Lung (tissue), 12 donors: Measurements from ENCODE around the gene AHDC1. TPM values are rescaled to one million over a fixed set of nuclear protein-coding genes. Genes with fewer than 3 reads are reported as not detected.

Source experiments
- ATAC-seq: fragments of 200-7000 bp; cut with Tn5 transposase; one replicate; pipeline ENCODE4 v1.9.1; 2020; ENCODE audit warnings: moderate number of reproducible peaks; ENCODE audit not compliant: insufficient read depth, low FRiP score
- DNase-seq, 3 donors: peaks; one replicate each; pipeline ENCODE4 v3.0.0-alpha.2; 2013 to 2017
- H3K27ac ChIP-seq, 2 donors: one replicate each; pipeline ENCODE4 v1.5.1; 2013; ENCODE audit warnings: mild to moderate bottlenecking in 2 of 2, moderate library complexity in 2 of 2, control low read depth in 1 of 2, inconsistent platforms in 1 of 2, low read depth in 1 of 2, low read length in 1 of 2
- H3K27me3 ChIP-seq, 3 donors: one replicate each; pipeline ENCODE4 v1.5.1; 2013; ENCODE audit warnings: low read length in 2 of 3; ENCODE audit not compliant: control insufficient read depth in 3 of 3, insufficient read depth in 3 of 3
- H3K36me3 ChIP-seq, 4 donors: one replicate each; pipeline ENCODE4 v1.5.1; 2013; ENCODE audit warnings: low read length in 4 of 4, mild to moderate bottlenecking in 1 of 4, moderate library complexity in 1 of 4; ENCODE audit not compliant: control insufficient read depth in 4 of 4, insufficient read depth in 4 of 4
- H3K4me1 ChIP-seq, 5 donors: one replicate each; pipeline ENCODE4 v1.5.1; 2013; ENCODE audit warnings: low read length in 5 of 5, mild to moderate bottlenecking in 2 of 5, moderate library complexity in 1 of 5; ENCODE audit not compliant: control insufficient read depth in 5 of 5, insufficient read depth in 5 of 5
- H3K4me3 ChIP-seq: one replicate; pipeline ENCODE4 v1.5.1; 2013; ENCODE audit warnings: mild to moderate bottlenecking, control low read depth, moderate library complexity
- H3K9ac ChIP-seq, 2 donors: one replicate each; pipeline ENCODE4 v1.5.1; 2013; ENCODE audit warnings: low read length in 2 of 2, control low read depth in 1 of 2; ENCODE audit not compliant: insufficient read depth in 1 of 2
- H3K9me3 ChIP-seq, 4 donors: one replicate each; pipeline ENCODE4 v1.5.1; 2013; ENCODE audit warnings: low read length in 3 of 4, mild to moderate bottlenecking in 1 of 4, moderate library complexity in 1 of 4; ENCODE audit not compliant: control insufficient read depth in 4 of 4, insufficient read depth in 3 of 4
- WGBS, 2 donors: extraction: QIAGEN DNeasy Blood & Tissue Kit; methylation state at CpG; one replicate each; pipeline ENCODE4 v1.1.7; 2013; 5-methylcytosine and 5-hydroxymethylcytosine counted together
- polyA plus RNA-seq, 2 donors: library from polyadenylated mRNA; stranded (reverse); fragments of 200-250 nt; gene quantifications; one replicate each; pipeline ENCODE4 v1.2.1, GENCODE V29; 2013
- total RNA-seq, 2 donors: library from RNA; depleted of rRNA in 1 of 2; stranded (reverse); fragments of >200 nt in 1 of 2; gene quantifications; one replicate each; pipeline ENCODE4 v1.2.1, GENCODE V29; 2014 to 2021
- TF ChIP-seq, protein P1 (sequence below): IDR thresholded peaks from 2 replicates; pipeline ENCODE4 v1.5.1; 2012; ENCODE audit warnings: mild to moderate bottlenecking; ENCODE audit errors: control extremely low read depth, extremely low read depth
- donor health status: control.
- donor health status: control.
- donor health status: Bipolar disorder and iron deficiency.
- donor health status: healthy.
- donor health status: DM: yes; HTN: yes; CAD: no.

AHDC1 gene
- total and polyA plus RNA-seq, 4 donors = 10.3 to 37.9 (median 21.8) TPM

DNA sequence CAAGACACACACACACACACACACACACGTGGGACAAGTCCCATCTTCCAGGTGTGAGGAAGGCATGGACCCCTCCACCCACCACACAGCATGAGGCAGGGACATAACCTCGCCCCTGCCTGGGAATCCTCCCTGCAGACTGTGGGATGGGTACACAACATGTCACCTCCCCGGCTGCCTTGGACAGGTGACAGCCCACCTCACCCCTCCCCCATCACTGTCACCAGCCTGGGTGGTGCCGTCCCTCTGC lies 40.7 kb downstream of the AHDC1 start:
- Histone ChIP-seq H3K4me1 (peaks cover 15 to 77% (median 45%) of the 10 kb centered on the region in 5 donors), H3K9me3 (no peaks in the 10 kb centered on the region), H3K4me3 (no peak overlapping the region), H3K36me3 (peaks cover 0 to 3% (median under 1%) of the 10 kb centered on the region in 4 donors), H3K27me3 (no peaks in the 10 kb centered on the region), H3K27ac (peak overlapping the region; percentile 83 to 91), H3K9ac (no peak overlapping the region)
- ATAC-seq = no peak
- 57 to 69% methylated on average over 4 of the region's 4 CpGs for WGBS, 2 donors
- no peak for DNase-seq
- TF ChIP-seq, protein P1, sequence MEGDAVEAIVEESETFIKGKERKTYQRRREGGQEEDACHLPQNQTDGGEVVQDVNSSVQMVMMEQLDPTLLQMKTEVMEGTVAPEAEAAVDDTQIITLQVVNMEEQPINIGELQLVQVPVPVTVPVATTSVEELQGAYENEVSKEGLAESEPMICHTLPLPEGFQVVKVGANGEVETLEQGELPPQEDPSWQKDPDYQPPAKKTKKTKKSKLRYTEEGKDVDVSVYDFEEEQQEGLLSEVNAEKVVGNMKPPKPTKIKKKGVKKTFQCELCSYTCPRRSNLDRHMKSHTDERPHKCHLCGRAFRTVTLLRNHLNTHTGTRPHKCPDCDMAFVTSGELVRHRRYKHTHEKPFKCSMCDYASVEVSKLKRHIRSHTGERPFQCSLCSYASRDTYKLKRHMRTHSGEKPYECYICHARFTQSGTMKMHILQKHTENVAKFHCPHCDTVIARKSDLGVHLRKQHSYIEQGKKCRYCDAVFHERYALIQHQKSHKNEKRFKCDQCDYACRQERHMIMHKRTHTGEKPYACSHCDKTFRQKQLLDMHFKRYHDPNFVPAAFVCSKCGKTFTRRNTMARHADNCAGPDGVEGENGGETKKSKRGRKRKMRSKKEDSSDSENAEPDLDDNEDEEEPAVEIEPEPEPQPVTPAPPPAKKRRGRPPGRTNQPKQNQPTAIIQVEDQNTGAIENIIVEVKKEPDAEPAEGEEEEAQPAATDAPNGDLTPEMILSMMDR = no peak

DNA sequence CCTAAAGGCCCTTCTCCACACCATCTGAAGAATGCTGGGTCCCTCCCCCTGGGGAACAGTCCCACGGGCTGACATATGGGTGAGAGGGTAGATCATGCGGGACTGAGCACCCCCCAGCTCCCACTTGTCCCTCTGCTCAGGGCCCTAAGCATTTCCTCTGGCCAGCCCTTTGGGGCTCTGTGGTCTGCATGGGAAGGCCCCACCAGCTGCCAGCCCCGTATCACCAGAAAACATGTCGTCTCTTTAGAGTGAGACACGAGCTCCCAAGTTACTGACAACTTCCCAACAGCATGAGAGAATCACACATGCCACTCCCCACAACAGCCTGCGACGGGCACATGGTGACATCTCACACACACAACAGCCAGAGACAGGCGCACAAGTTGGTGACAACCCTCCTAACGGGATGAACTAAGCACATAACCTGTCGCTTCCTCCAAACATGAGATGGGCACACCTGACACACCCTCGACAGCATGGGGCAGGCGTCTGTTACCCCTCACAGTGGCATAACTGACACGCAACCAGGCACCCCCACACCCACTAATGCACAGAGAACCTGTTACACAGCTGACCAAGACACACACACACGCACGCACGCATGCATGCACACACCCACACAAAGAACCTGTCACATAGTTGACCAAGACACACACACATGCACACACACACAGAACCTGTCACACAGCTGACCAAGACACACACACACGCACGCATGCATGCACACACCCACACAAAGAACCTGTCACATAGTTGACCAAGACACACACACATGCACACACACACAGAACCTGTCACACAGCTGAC lies 41.2 kb downstream of the AHDC1 start:
- ATAC-seq = no peak
- peak overlapping the region; percentile 83 to 91 for H3K27ac ChIP-seq

DNA sequence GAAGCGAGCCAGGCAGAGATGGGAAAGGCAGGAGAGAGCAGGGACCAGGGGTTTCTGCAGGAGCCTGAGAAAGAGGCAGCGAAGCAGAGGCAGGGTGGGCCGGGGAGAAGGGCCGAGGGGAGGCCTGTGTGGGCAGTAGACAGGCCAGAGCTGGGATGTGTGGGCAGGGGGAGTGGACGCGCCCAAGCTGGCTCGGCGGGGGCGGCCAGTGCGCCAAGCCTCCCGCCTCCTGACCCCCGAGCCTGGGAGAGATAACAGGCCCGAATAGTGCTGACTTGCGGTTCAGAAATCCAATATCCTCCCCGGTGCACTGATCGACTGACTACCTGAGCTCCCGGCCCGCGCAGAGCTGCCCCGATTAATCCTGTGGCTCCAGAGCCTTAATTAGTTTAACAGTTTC lies 41.9 kb downstream of the AHDC1 start:
- no peak for DNase-seq
- Histone ChIP-seq H3K27ac (peak overlapping the region; percentile 57 to 80), H3K36me3 (peaks cover 0 to 5% (median 3%) of the 10 kb centered on the region in 4 donors), H3K9ac (peak overlapping the region in 1 of 2 donors; percentile 8), H3K4me1 (peaks cover 11 to 78% (median 39%) of the 10 kb centered on the region in 5 donors), H3K27me3 (no peaks in the 10 kb centered on the region), H3K9me3 (no peaks in the 10 kb centered on the region), H3K4me3 (no peak overlapping the region)
- WGBS, 2 donors = 80 to 93% methylated on average over 20 of the region's 20 CpGs
- TF ChIP-seq, protein P1 = no peak
- no peak for ATAC-seq

More for the DNA sequence above, 41.2 kb downstream of the AHDC1 start:
- DNase-seq = no peak
- TF ChIP-seq, protein P1 = no peak
- Histone ChIP-seq H3K9ac (peak overlapping the region in 1 of 2 donors; percentile 8), H3K4me3 (no peak overlapping the region), H3K27me3 (no peaks in the 10 kb centered on the region), H3K9me3 (no peaks in the 10 kb centered on the region), H3K4me1 (peaks cover 11 to 77% (median 41%) of the 10 kb centered on the region in 5 donors), H3K36me3 (peaks cover 0 to 5% (median 2%) of the 10 kb centered on the region in 4 donors)
- 70 to 75% methylated on average over 18 of the region's 18 CpGs for WGBS, 2 donors
